Measurements from ENCODE around the gene FBLN2. TPM values are rescaled to one million over a fixed set of nuclear protein-coding genes. Genes with fewer than 3 reads are reported as not detected.

Gene FBLN2
- total and polyA plus RNA-seq, 10 of the 15 experiments (the other 5 are each of a cell fraction or from before 2014, with no cell fraction given) = 0.03 to 0.41 (median 0.12) TPM; not detected in 2

DNA sequence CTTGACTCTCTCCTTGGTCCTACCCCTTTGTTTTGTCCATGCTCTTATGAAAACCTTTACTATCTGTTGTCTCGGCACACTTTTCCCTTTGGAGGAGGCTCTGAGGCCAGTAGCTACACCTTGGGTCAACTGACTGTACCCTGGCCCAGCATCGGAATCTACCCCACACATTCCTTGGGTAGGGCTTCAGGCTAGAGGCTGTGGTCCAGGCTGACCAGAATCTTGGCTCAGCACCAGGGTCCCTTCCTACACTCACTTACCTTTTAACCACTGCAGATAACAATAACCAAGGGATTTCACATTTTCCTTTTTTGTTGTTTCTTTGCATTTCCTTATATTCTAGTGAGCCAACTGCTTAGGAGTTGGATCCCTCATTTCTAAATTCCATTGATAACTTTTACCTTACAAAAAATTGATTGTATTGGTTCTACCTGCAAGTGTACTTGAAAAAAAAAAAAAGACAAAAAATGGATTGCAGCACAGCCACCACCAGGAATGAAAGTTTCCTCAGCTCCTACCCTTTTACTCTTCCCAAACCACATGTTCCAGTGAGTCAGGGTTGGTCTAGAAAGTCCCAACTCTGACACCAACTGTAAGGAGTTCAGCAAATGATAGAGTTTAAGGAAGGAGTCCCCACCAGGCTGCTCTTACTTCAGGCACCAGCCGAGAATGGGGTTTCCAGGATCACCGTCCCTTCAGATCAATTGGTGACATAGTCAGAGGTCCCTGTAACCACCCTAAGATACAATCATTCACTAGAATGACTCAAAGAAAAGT is 95.6 kb downstream of the FBLN2 start (continued):
- TF ChIP-seq, protein P1, sequence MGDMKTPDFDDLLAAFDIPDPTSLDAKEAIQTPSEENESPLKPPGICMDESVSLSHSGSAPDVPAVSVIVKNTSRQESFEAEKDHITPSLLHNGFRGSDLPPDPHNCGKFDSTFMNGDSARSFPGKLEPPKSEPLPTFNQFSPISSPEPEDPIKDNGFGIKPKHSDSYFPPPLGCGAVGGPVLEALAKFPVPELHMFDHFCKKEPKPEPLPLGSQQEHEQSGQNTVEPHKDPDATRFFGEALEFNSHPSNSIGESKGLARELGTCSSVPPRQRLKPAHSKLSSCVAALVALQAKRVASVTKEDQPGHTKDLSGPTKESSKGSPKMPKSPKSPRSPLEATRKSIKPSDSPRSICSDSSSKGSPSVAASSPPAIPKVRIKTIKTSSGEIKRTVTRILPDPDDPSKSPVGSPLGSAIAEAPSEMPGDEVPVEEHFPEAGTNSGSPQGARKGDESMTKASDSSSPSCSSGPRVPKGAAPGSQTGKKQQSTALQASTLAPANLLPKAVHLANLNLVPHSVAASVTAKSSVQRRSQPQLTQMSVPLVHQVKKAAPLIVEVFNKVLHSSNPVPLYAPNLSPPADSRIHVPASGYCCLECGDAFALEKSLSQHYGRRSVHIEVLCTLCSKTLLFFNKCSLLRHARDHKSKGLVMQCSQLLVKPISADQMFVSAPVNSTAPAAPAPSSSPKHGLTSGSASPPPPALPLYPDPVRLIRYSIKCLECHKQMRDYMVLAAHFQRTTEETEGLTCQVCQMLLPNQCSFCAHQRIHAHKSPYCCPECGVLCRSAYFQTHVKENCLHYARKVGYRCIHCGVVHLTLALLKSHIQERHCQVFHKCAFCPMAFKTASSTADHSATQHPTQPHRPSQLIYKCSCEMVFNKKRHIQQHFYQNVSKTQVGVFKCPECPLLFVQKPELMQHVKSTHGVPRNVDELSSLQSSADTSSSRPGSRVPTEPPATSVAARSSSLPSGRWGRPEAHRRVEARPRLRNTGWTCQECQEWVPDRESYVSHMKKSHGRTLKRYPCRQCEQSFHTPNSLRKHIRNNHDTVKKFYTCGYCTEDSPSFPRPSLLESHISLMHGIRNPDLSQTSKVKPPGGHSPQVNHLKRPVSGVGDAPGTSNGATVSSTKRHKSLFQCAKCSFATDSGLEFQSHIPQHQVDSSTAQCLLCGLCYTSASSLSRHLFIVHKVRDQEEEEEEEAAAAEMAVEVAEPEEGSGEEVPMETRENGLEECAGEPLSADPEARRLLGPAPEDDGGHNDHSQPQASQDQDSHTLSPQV (IDR thresholded peaks at IDR 0.05) = no peak
- TF ChIP-seq CHD2 (IDR thresholded peaks at IDR 0.05; ENCODE audit: borderline replicate concordance, low read depth, low read length) (no peak), POU2F2 (IDR thresholded peaks at IDR 0.05; ENCODE audit: borderline replicate concordance, low read depth, low read length) (no peak)
- TF ChIP-seq, protein P2, sequence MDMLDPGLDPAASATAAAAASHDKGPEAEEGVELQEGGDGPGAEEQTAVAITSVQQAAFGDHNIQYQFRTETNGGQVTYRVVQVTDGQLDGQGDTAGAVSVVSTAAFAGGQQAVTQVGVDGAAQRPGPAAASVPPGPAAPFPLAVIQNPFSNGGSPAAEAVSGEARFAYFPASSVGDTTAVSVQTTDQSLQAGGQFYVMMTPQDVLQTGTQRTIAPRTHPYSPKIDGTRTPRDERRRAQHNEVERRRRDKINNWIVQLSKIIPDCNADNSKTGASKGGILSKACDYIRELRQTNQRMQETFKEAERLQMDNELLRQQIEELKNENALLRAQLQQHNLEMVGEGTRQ (IDR thresholded peaks at IDR 0.05; ENCODE audit: borderline replicate concordance, low read depth, low read length) = no peak

Measured in GM12878 (cell line).